Measurements from ENCODE around the gene MPPED1. TPM values are rescaled to one million over a fixed set of nuclear protein-coding genes. Genes with fewer than 3 reads are reported as not detected.

MPPED1 gene
- total RNA-seq, 2 donors from 2014 or later = not detected

DNA sequence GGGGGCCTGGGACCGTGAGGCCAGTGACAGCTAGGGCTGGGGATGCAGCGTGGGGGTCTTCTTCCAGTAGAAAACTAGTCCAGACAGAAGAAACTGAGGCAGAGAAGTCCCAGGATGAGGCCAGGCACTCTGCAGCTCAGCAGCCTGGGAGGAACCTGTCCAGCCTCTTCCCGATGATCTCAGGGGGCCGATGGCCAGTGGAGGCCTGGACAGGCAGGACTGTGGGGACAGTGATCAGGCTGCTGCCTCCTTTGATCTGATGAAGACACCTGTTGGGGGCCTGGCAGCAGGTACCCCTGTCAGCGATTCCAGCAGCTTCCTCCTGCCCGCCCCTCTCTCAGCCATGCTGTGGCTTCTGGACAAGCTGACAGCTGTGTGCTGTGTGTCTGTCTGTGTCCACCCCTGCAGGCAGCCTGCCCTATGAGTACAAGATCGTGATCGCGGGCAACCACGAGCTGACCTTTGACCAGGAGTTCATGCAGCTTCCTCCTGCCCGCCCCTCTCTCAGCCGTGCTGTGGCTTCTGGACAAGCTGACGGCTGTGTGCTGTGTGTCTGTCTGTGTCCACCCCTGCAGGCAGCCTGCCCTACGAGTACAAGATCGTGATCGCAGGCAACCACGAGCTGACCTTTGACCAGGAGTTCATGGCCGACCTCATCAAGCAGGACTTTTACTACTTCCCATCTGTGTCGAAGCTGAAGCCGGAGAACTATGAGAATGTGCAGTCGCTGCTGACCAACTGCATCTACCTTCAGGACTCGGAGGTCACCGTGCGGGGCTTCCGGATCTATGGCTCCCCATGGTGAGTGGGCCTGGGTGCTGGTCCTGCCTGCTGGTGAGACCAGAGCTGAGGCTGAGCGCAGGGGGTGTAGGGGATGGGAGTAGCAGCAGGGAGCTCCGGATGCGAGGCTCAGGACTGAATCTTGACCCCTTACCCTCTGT lies 62.6 kb downstream of the MPPED1 start:
- no peak overlapping the region for H3K4me3 Mint-ChIP-seq
- no peaks in the 10 kb centered on the region for H3K9me3 Mint-ChIP-seq
- ATAC-seq (replicated peaks) = no peak
- no peaks in the 10 kb centered on the region for H3K36me3 Mint-ChIP-seq (ENCODE audit: low read depth)
- H3K4me1 Mint-ChIP-seq = no peaks in the 10 kb centered on the region
- no peak overlapping the region for H3K27ac Mint-ChIP-seq
- peaks cover 15% of the 10 kb centered on the region for H3K27me3 Mint-ChIP-seq

- Mint-ChIP-seq H3K4me3 (no peak overlapping the region), H3K36me3 (ENCODE audit: low read depth) (no peaks in the 10 kb centered on the region), H3K9me3 (no peaks in the 10 kb centered on the region), H3K4me1 (no peaks in the 10 kb centered on the region), H3K27me3 (peaks cover 5% of the 10 kb centered on the region), H3K27ac (no peak overlapping the region)
- no peak for ATAC-seq (replicated peaks)
Measured at GRCh38 chr22:43475549-43476076, 63.8 kb downstream of the MPPED1 start.

GRCh38 chr22:43476341-43476740 lies 64.5 kb downstream of the MPPED1 start:
- Mint-ChIP-seq H3K27me3 (no peaks in the 10 kb centered on the region), H3K9me3 (no peaks in the 10 kb centered on the region), H3K27ac (no peak overlapping the region), H3K4me1 (no peaks in the 10 kb centered on the region), H3K36me3 (ENCODE audit: low read depth) (no peaks in the 10 kb centered on the region), H3K4me3 (no peak overlapping the region)
- ATAC-seq (replicated peaks) = no peak

- no peak for ATAC-seq (replicated peaks)
- H3K27ac Mint-ChIP-seq = no peak overlapping the region
- no peaks in the 10 kb centered on the region for H3K36me3 Mint-ChIP-seq (ENCODE audit: low read depth)
- no peaks in the 10 kb centered on the region for H3K4me1 Mint-ChIP-seq
- no peak overlapping the region for H3K4me3 Mint-ChIP-seq
- H3K27me3 Mint-ChIP-seq = no peaks in the 10 kb centered on the region
- no peaks in the 10 kb centered on the region for H3K9me3 Mint-ChIP-seq
Measured at GRCh38 chr22:43476751-43477725, 65.2 kb downstream of the MPPED1 start.

DNA sequence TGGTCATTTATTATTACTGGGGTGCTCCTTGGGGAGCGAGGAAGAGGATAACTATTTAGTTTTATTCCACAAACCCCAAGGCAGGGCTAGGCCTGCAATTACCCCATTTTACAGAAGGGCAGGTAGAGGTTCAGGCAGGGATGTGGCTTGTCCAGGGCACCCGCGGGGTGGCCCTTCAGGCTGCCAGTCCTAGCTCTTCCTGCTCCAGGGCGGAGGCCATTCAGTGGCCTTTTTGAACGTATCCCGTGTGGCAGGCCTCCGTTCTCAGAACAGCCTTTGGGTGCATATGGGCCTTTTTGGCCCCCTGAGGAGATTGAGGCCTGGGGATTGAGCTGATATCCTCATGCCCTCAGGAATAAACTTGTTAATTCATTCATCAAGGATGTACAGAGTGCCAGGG lies 66.2 kb downstream of the MPPED1 start:
- no peaks in the 10 kb centered on the region for H3K9me3 Mint-ChIP-seq
- no peak overlapping the region for H3K27ac Mint-ChIP-seq
- H3K4me3 Mint-ChIP-seq = no peak overlapping the region
- no peak for ATAC-seq (replicated peaks)
- no peaks in the 10 kb centered on the region for H3K4me1 Mint-ChIP-seq
- H3K36me3 Mint-ChIP-seq (ENCODE audit: low read depth) = no peaks in the 10 kb centered on the region
- H3K27me3 Mint-ChIP-seq = no peaks in the 10 kb centered on the region

DNA sequence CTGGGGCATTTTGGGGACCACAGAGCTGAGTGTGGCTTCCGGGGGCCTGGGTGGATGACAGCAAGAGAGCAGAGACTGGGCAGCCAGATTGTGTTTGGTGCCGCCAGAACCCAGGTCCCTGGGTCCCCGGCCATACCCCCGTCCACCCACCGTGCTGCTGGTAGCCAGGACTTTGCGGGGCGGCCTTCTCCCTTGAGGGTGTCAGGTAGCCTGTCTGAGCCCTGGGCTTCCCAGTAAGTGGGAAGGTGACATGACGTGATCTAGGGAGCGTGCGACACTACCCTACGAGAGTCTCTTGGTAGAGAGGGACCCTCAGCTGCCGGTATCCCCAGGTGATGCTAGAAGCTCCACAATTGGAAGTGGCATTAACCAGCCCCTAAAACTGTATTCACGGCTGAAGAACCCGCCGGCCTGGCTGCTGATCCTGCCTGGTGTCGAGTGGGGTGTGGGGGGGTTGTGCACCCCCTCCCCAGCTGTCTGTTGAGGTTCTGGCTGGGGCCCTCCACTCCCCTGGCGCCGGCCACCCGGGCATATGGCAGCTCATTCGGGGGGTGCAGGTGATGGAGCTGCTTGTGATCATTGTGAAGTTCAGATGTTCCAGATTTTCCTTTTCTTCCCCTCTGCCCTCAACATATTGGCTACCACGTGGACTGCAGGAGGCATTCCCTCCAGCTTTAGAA lies 66.9 kb downstream of the MPPED1 start:
- Mint-ChIP-seq H3K27me3 (no peaks in the 10 kb centered on the region), H3K27ac (no peak overlapping the region), H3K36me3 (ENCODE audit: low read depth) (no peaks in the 10 kb centered on the region), H3K4me1 (no peaks in the 10 kb centered on the region), H3K9me3 (no peaks in the 10 kb centered on the region), H3K4me3 (no peak overlapping the region)
- no peak for ATAC-seq (replicated peaks)

- Mint-ChIP-seq H3K27ac (no peak overlapping the region), H3K27me3 (no peaks in the 10 kb centered on the region)
Measured at GRCh38 chr22:43479301-43479950, 67.6 kb downstream of the MPPED1 start.

GRCh38 chr22:43479962-43480361 lies 68.1 kb downstream of the MPPED1 start:
- Mint-ChIP-seq H3K4me3 (no peak overlapping the region), H3K27ac (no peak overlapping the region), H3K36me3 (ENCODE audit: low read depth) (no peaks in the 10 kb centered on the region), H3K4me1 (no peaks in the 10 kb centered on the region), H3K9me3 (no peaks in the 10 kb centered on the region), H3K27me3 (no peaks in the 10 kb centered on the region)
- no peak for ATAC-seq (replicated peaks)

More at GRCh38 chr22:43479301-43479950, 67.6 kb downstream of the MPPED1 start:
- no peak overlapping the region for H3K4me3 Mint-ChIP-seq
- H3K36me3 Mint-ChIP-seq (ENCODE audit: low read depth) = no peaks in the 10 kb centered on the region
- H3K4me1 Mint-ChIP-seq = no peaks in the 10 kb centered on the region
- no peaks in the 10 kb centered on the region for H3K9me3 Mint-ChIP-seq
- ATAC-seq (replicated peaks) = no peak

- peak overlapping the region; percentile 23 for H3K4me3 Mint-ChIP-seq
- H3K9me3 Mint-ChIP-seq = no peaks in the 10 kb centered on the region
- peak; percentile 23 for ATAC-seq (replicated peaks)
- no peaks in the 10 kb centered on the region for H3K4me1 Mint-ChIP-seq
- no peaks in the 10 kb centered on the region for H3K27me3 Mint-ChIP-seq
- H3K36me3 Mint-ChIP-seq (ENCODE audit: low read depth) = no peaks in the 10 kb centered on the region
- no peak overlapping the region for H3K27ac Mint-ChIP-seq
Measured at GRCh38 chr22:43481568-43482317, 69.9 kb downstream of the MPPED1 start.

- no peaks in the 10 kb centered on the region for H3K4me1 Mint-ChIP-seq
- no peaks in the 10 kb centered on the region for H3K36me3 Mint-ChIP-seq (ENCODE audit: low read depth)
- H3K4me3 Mint-ChIP-seq = no peak overlapping the region
- H3K27ac Mint-ChIP-seq = no peak overlapping the region
- H3K9me3 Mint-ChIP-seq = no peaks in the 10 kb centered on the region
- H3K27me3 Mint-ChIP-seq = peaks cover 4% of the 10 kb centered on the region
- ATAC-seq (replicated peaks) = no peak
Measured at GRCh38 chr22:43482318-43482625, 70.5 kb downstream of the MPPED1 start.

DNA sequence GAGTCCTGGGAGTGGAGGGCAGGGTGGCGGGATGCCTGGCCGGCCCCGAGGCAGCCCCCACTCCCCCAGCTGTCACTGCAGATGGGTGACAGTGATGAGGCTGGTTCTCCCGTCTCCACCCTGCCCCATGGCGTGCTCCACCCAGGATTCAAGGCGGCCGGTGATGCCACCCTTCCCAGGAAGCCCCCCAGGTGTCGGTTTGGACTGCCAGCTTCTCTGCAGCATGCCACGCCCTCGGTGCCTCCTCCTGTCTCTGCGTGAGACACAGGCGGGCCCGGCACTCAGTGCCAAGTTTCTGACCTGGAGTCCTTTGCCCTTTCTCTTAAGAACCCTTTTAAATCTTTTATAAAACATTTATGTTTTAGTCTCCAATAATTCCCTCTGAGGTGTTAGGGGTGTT lies 71.5 kb downstream of the MPPED1 start:
- H3K4me1 Mint-ChIP-seq = no peaks in the 10 kb centered on the region
- peaks cover 6% of the 10 kb centered on the region for H3K27me3 Mint-ChIP-seq
- H3K27ac Mint-ChIP-seq = no peak overlapping the region
- no peaks in the 10 kb centered on the region for H3K36me3 Mint-ChIP-seq (ENCODE audit: low read depth)
- H3K4me3 Mint-ChIP-seq = no peak overlapping the region
- no peaks in the 10 kb centered on the region for H3K9me3 Mint-ChIP-seq
- no peak for ATAC-seq (replicated peaks)

DNA sequence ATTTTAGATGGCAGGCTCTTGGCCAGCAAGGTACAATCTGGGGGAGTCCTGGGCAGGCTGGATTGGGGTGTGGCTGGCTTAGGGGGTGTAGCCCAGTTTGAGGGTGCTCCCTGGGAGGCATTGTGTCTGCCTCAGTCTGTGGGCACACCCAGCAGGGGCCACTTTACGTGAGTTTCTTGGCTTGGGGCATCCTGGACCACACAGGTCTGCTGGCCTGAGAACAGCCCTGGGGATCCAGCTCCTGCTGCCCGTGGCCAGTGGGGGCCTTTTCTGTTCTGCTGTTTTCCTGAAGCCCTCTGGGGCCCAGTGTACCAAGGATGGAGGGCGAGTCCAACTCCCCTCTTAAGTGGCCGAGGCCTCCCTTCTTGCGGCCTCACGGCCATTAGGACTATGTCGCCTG lies 71.9 kb downstream of the MPPED1 start:
- Mint-ChIP-seq H3K27me3 (peaks cover 6% of the 10 kb centered on the region), H3K27ac (no peak overlapping the region), H3K4me1 (no peaks in the 10 kb centered on the region), H3K36me3 (ENCODE audit: low read depth) (no peaks in the 10 kb centered on the region), H3K9me3 (no peaks in the 10 kb centered on the region), H3K4me3 (no peak overlapping the region)
- no peak for ATAC-seq (replicated peaks)

DNA sequence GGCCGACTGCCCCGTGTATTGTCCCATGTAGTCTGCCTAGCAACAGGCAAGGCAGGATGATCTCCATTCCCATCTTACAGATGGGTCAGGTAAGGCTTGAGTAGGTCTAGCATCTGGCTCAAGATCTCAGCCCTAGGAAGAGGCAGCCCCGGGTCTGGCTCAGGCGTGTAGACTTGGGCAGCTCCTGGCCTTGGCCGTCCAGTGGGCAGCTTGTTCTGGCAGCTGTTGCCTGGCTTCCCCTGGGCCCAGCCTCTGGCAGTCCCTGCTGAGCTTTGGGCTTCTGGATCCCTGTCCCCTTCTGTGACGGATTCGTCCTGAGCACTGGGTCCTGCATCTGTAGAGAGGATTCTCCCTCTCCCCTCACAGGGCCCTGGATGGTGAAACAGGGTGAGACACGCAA lies 72.4 kb downstream of the MPPED1 start:
- Mint-ChIP-seq H3K4me3 (no peak overlapping the region), H3K9me3 (no peaks in the 10 kb centered on the region), H3K36me3 (ENCODE audit: low read depth) (no peaks in the 10 kb centered on the region), H3K4me1 (no peaks in the 10 kb centered on the region), H3K27me3 (peaks cover 6% of the 10 kb centered on the region), H3K27ac (no peak overlapping the region)
- ATAC-seq (replicated peaks) = no peak
